HG03460 (cell line): ENCODE data around the gene SF3B1.
"Not testable (repeated sequence)": the region's sequence is repeated elsewhere in the genome, so short reads cannot be mapped to it uniquely, and the experiment has no call there.

Experiments
- ATAC-seq: cut with Tn5 transposase; IDR thresholded peaks from one replicate; pipeline ENCODE4 v1.9.1; 2021; ENCODE audit not compliant: unreplicated experiment

Gene SF3B1

GRCh38 chr2:197437380-197437779 is 2.6 kb upstream of the SF3B1 start:
- ATAC-seq: no peak

DNA sequence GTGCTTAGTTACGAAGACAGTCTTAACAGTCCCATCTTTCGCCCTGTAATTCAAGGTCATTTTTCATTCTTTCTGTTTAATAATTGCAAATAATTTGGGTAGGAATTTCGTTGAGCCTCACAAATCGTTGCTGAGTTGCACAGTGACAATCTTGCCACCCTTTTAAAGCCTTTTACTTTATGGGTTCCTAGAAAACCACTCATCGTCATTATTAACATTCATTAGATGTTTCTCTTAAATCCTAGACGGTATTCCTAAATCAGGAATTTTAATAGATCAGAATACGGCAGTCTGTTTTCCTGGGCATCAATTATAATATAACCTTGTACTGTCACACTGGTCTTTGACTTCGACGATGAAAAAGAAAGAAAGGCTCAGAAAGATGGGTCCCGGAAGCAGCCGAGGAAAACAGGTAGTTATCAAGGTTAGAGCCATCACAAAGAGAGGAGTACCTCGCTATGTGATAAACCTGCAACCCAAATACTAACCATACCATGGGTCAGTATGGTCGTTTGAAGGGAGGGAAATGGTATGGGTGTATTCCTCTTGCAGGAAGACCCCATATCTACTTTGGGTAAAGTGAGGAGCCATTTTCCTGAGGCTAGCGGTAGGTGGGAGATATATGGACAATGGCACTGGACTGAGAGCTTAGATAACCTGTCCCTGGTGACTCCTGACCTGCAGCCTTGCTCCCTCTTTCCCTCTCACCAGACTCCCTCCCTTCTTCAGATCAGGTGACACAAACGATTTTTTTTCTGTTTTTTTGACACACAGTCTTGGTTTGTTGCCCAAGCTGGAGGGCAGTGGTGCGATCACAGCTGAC is 981 bp upstream of the SF3B1 start:
- peak; percentile 6 for ATAC-seq

DNA sequence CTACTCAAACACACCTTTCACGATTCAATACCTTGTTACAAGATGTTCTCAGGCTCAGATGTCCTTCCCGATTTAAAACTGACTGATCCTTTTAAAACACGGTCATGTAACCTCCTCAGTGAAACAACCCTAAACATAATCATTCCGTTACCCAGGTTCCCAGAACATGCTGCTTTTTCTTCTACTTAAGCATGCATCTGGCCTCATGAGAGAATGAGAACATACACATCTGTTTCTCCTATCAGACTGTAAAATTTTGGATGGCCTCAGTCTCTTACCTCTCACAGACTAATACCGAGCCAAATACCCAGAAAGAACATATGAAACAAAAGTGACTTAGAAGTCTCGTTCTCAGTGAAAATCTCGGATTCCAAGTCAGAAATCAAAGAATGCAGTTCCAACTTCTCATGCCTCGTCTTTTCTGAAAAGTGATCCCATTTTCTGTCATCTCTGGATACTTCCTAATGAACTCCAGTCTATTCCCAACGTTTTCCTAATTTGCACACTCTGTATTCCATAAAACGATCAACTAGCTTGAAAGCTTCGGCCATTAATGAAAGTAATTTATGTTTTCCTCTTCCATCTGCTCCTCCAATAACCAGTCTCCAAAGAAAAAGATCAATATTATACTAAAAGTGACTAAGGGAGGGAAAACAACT is 919 bp downstream of the SF3B1 start:
- ATAC-seq: no peak

DNA sequence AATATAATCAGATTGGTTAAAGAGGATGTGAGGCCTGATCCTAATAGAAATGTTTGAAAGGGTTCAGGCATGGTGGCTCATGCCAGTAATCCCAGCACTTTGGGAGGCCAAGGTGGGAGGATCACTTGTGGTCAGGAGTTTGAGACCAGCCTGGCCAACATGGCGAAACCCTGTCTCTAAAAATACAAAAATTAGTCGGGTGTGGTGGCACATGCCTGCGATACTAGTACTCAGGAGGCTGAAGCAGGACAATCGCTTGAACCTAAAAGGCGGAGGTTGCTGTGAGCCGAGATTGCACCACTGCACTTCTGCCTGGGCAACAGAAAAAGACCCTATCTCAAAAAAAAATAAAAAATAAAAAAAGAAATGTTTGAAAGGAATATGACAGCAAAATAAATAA is 2.3 kb downstream of the SF3B1 start:
- ATAC-seq: not testable (repeated sequence)

DNA sequence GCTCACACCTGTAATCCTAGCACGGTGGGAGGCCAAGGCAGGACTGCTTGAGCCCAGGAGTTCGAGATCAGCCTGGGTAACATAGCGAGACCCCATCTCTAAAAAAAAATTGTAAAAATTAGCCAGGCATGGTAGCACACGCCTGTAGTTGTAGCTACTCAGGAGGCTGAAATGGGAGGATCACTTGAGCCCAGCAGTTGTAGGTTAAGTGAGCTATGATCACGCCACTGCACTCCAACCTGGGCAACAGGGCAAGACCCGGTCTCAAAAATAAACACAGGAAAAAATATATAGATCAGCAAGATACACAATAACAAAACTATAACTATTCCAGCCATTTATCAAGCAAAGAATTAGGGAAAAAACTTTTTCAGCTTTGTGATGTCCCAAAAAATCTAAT is 3.0 kb downstream of the SF3B1 start:
- no peak for ATAC-seq

GRCh38 chr2:197427986-197428385 is 6.8 kb downstream of the SF3B1 start:
- no peak for ATAC-seq

- no peak for ATAC-seq
Measured at GRCh38 chr2:197426723-197427603, 7.9 kb downstream of the SF3B1 start.

- no peak for ATAC-seq
Measured at GRCh38 chr2:197425550-197425949, 9.3 kb downstream of the SF3B1 start.

DNA sequence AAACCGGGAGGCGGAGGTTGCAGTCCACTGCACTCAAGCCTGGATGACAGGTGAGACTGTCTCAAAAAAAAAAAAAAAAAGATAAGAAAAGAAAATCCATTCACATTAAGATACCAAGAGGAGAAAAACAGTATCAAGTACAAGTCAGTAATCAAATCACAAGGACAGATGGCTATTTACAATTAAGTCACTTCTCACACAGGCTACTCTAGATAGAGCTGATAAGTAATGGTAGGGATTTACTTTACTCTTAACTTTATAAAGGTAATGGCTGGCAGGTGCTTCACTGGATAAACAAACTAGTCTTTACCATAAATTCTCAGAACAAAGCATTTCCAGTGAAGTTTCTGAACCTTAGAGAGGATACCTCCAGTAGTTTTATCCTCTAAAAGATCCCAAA is 11.5 kb downstream of the SF3B1 start:
- no peak for ATAC-seq

GRCh38 chr2:197419438-197419837 is 15.4 kb downstream of the SF3B1 start:
- no peak for ATAC-seq

DNA sequence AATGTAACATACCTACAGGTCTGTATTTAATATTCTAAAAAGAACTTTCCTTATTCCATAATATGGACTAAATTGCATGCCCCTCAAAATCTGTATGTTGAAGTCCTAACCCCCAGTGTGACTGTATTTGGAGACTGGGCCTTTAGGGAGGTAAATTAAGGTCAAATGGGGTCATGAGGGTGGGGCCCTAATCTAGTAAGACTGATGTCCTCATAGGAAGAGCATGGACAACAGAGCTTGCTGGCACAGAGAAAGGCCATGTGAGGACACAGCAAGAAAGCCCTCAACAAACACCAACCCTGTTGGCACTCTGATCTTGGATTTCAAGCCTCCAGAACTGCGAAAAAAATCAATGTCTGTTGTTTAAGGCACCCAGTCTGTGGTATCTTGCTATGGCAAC is 18.6 kb downstream of the SF3B1 start:
- ATAC-seq: no peak

- ATAC-seq: no peak
Measured at GRCh38 chr2:197414515-197414914, 20.3 kb downstream of the SF3B1 start.

DNA sequence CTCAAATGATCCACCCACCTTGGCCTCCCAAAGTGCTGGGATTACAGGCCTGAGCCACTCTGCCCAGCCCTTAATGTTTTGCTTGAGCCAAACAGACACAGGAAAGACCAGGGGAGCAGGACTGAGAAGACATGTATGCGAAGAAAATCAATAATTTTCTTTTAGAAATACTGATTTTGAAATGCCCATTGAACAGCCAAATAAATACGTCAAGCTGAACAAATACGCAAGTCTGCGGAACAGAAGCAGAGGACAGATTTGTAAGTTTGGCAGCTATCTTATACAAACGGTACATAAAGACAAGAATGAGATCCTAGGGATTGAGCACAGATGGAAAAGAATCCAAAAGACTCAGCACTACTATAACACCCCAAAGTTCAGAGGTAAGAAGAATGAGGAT is 20.8 kb downstream of the SF3B1 start:
- no peak for ATAC-seq

DNA sequence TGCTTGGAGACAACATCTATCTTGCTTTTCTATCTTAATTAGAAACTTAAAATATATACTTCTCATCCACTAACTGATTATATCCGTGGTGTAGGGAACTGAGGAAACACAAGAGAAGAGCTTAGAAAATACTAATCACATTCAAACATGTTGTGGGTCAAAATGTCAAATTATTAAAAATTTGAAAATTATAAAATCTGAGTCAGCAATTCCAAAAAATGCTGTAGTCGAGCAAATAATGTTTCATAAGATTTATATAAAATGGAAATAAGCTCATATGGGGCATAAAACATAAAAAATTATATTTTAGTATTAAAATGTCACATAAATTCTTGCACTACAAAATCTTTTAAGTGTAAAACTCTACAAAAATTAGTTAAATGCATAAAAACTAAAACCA is 29.2 kb downstream of the SF3B1 start:
- no peak for ATAC-seq

DNA sequence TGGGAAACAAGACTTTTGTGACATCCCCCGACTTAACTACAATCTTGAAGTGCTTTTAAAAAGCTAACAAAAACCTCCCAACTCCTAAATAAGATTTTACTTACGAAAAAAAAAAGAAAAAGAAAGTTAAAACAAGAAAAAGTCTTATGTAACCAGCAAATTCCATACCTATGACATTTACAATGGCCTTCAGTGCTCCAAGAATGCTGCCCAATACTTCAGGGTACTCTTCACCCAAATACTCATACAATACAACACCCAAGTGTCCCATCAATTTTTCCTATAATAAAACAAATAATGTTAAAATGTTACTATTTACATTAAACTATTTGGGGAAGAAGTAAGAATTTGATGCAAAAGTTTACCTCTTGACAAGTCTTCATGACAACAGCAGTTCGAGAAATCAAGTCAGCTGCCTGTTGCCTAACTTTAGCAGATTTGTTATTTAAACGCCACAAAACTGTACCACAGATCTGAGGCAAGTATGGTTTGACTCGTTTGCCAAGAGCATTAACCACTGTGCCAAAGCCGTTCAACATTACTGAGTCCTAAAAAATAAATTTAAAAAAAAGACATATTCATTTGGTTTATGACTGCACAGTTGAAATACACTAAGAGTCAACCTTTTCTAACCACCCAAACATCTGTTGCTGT is 34.8 kb downstream of the SF3B1 start:
- ATAC-seq: no peak

- no peak for ATAC-seq
Measured at GRCh38 chr2:197398913-197399312, 35.9 kb downstream of the SF3B1 start.

DNA sequence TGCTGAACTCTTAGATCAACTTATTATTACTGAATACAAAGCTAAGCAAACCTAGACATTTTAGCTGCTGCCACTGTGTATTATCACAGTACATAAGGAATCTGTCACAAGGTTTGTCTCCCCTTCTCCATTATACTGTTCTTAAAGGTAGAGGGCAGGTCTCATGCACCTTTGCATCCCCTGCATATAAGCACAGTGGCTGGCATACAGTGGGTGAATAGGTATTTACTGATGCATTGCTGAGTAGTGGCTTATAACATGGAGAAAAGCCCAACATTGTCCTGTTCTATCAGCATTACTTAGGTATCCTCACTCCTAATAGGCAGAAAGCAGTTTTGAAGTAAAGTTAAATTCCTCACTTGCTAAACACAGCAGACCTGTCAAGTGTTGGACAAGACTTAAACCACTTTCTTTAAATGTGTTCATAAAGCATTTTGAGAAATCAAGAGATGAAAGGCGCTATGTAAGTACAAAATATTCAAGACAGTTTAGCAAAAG is 43.6 kb downstream of the SF3B1 start:
- no peak for ATAC-seq

DNA sequence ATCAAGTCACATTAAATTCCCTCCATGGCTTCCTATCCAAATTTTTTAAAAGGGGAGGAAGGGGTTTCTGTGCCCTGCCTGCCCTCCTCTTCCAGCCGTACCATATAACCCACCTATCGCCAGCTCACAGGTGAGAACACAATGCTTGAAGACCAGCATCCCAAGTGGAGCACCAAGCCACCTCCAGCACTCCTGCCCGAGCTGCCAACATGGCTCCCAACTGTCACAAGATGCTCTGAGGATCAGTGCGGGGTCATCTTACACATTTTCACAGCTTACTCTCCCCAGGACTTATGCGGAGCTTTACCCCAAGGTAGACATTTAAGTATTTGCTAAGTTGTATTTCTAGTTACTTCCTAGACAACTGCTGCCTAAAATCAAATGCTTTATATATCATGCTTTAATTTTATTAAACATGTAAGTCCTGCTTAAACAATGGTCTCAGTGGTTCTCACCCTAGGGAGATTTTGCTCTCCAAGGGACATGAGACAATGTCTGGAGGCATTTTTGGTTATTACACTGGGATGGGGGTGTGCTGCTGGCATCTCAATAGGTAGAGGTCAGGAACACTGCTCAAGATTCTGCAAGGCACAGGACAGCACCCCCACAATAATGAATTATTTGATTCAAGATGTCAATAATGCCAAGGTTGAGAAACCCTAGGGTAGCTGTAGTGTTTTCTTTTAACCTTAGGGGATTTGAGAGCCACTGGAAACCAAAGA is 45.8 kb downstream of the SF3B1 start:
- no peak for ATAC-seq

- no peak for ATAC-seq
Measured at GRCh38 chr2:197387179-197387578, 47.6 kb downstream of the SF3B1 start.

- ATAC-seq: no peak
Measured at GRCh38 chr2:197386242-197386641, 48.6 kb downstream of the SF3B1 start.
